Aorta (tissue), 5 donors: ENCODE results near the gene QDPR. TPM values are rescaled to one million over a fixed set of nuclear protein-coding genes. Genes with fewer than 3 reads are reported as not detected.
"Not testable (repeated sequence)": the region's sequence is repeated elsewhere in the genome, so short reads cannot be mapped to it uniquely, and the experiment has no call there.

Source experiments
- ATAC-seq: fragments of 200-7000 bp; cut with Tn5 transposase; one replicate; pipeline ENCODE4 v1.9.1; 2022; ENCODE audit warnings: moderate library complexity; ENCODE audit not compliant: low FRiP score
- DNase-seq, 2 donors: peaks; one replicate each; pipeline ENCODE4 v3.0.0-alpha.2; 2020
- H3K27ac ChIP-seq, 2 donors: one replicate each; pipeline ENCODE4 v1.5.1; 2013; ENCODE audit warnings: low read length in 2 of 2, mild to moderate bottlenecking in 2 of 2, moderate library complexity in 2 of 2, control low read depth in 1 of 2, inconsistent platforms in 1 of 2, low read depth in 1 of 2
- H3K27me3 ChIP-seq, 2 donors: one replicate each; pipeline ENCODE4 v1.6.1; 2013; ENCODE audit warnings: control low read depth in 1 of 2, low read length in 1 of 2, mild to moderate bottlenecking in 1 of 2, moderate library complexity in 1 of 2; ENCODE audit not compliant: insufficient read depth in 2 of 2, control insufficient read depth in 1 of 2
- H3K36me3 ChIP-seq, 2 donors: one replicate each; pipeline ENCODE4 v1.6.1; 2013; ENCODE audit warnings: control low read depth in 1 of 2, low read length in 1 of 2, mild to moderate bottlenecking in 1 of 2; ENCODE audit not compliant: insufficient read depth in 2 of 2, control insufficient read depth in 1 of 2
- H3K4me1 ChIP-seq, 2 donors: one replicate each; pipeline ENCODE4 v1.6.1; 2013; ENCODE audit warnings: low read length in 2 of 2, control low read depth in 1 of 2, mild to moderate bottlenecking in 1 of 2, moderate library complexity in 1 of 2; ENCODE audit not compliant: insufficient read depth in 2 of 2, control insufficient read depth in 1 of 2
- H3K4me3 ChIP-seq, 2 donors: one replicate each; pipeline ENCODE4 v1.5.1; 2013; ENCODE audit warnings: low read length in 2 of 2, control low read depth in 1 of 2, mild to moderate bottlenecking in 1 of 2
- H3K9me3 ChIP-seq: one replicate; pipeline ENCODE4 v1.6.1; 2013; ENCODE audit warnings: mild to moderate bottlenecking, low read length; ENCODE audit not compliant: control insufficient read depth
- WGBS, 2 donors: extraction: QIAGEN DNeasy Blood & Tissue Kit; methylation state at CpG; one replicate each; pipeline ENCODE4 v1.1.7; 2013; 5-methylcytosine and 5-hydroxymethylcytosine counted together
- intact Hi-C, 2 donors: fragments of 100-400 bp; cut with DNase I; formaldehyde crosslinking; loops; one replicate each; pipeline versions ENCODE4 v1.14.2 to v1.15.0; 2022
- polyA plus RNA-seq, 2 donors: library from polyadenylated mRNA; stranded (reverse); fragments of 200-250 nt; gene quantifications; one replicate each; pipeline ENCODE4 v1.2.3, GENCODE V29; 2013
- total RNA-seq, 2 donors: library from RNA; stranded (reverse); fragmentation: NEBNext Ultra II Directional; extraction: Animal tissue kit (Norgen Biotek cat#: 25700); gene quantifications; one replicate each; pipeline ENCODE4 v1.2.1, GENCODE V29; 2021
- donor health status: healthy with polysubstance abuse.
- donor health status: Bipolar disorder and iron deficiency.
- donor health status: DM: no; HTN: no; CAD: no.
- donor health status: DM: no; HTN: no; CAD: no.
- donor health status: DM: yes; HTN: yes; CAD: no.

QDPR gene
- total and polyA plus RNA-seq, 4 donors = 15.6 to 24.8 (median 22.2) TPM

DNA sequence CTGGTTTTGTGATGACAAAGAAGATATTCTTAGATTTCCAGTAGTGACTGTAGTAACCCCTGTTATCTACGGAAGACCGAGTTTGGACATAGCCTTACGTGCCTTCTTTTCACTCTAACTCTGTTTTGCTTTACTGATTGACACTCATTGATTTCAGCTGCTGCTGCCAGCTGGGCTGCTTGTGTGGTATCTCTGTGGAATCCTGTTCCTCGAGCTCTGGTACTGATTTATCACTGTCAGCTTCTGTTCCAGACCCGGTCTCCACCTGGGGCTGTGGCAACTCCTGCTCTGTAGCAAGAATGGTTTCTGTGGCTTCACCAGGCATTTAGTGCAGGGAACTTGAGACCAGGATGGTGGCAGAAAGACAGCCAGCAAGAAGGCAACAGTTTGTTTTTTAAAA lies 40.5 kb upstream of the QDPR start:
- Histone ChIP-seq H3K4me3 (no peak overlapping the region), H3K9me3 (no peaks in the 10 kb centered on the region), H3K27ac (no peak overlapping the region), H3K4me1 (no peaks in the 10 kb centered on the region), H3K27me3 (no peaks in the 10 kb centered on the region), H3K36me3 (no peaks in the 10 kb centered on the region)
- WGBS, 2 donors = 29 to 35% methylated on average over 5 of the region's 5 CpGs
- no peak for DNase-seq
- intact Hi-C loops = no loop called here
- ATAC-seq = no peak

DNA sequence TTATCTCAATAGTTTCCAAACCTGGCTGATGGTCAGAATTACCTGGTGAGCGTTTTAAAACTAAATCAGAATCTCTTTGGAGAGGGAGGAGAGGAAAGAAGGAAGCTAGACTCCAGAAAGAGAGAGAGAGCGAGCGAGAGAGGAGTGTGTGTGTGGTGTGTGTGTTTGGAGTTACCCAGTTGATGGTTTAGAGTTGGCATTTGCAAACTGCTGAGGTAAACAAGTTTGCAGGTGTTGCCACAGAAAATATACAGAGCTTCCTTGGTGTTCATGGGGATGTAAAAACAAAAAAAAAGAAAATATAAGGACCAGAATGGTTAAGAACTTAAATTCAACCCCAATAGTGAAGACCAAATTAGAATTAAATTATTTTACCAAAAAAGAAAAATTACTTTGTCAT lies 38.7 kb upstream of the QDPR start:
- DNase-seq = no peak
- 88 to 91% methylated on average over 3 of the region's 3 CpGs for WGBS, 2 donors
- H3K9me3 ChIP-seq = no peaks in the 10 kb centered on the region
- H3K4me1 ChIP-seq = no peaks in the 10 kb centered on the region
- no peak overlapping the region for H3K27ac ChIP-seq
- H3K27me3 ChIP-seq = no peaks in the 10 kb centered on the region
- no peaks in the 10 kb centered on the region for H3K36me3 ChIP-seq
- intact Hi-C loops = no loop called here
- no peak overlapping the region for H3K4me3 ChIP-seq
- no peak for ATAC-seq

DNA sequence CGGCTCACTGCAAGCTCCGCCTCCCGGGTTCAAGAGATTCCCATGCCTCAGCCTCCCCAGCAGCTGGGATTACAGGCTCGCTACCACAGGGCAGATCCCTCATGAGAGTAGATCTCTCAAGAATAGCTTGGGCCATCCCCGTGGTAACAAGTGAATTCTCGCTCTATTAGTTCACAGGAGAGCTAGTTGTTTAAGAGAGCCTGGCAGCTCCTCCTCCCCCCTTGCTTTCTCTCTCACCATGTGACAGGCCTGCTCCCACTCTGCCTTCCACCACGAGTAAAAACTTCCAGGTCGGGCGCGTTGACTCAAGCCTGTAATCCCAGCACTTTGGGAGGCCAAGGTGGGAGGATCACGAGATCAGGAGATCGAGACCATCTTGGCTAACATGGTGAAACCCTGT lies 34.8 kb upstream of the QDPR start:
- intact Hi-C loops = loop anchor here (5.0 to 10.0 kb wide), 3 partner anchors 266 to 1048 kb away; partner anchors contain the start of genes DCAF16 (in 1 of the 2) and NCAPG (in 1 of the 2)
- H3K4me3 ChIP-seq = no peak overlapping the region
- H3K36me3 ChIP-seq = no peaks in the 10 kb centered on the region
- ATAC-seq (no peak), DNase-seq (no peak)
- peaks cover 0 to 1% of the 10 kb centered on the region in 2 donors for H3K27me3 ChIP-seq
- no peak overlapping the region for H3K27ac ChIP-seq
- 73 to 79% methylated on average over 12 of the region's 12 CpGs for whole genome bisulfite sequencing, 2 donors
- no peaks in the 10 kb centered on the region for H3K4me1 ChIP-seq
- H3K9me3 ChIP-seq = no peaks in the 10 kb centered on the region

DNA sequence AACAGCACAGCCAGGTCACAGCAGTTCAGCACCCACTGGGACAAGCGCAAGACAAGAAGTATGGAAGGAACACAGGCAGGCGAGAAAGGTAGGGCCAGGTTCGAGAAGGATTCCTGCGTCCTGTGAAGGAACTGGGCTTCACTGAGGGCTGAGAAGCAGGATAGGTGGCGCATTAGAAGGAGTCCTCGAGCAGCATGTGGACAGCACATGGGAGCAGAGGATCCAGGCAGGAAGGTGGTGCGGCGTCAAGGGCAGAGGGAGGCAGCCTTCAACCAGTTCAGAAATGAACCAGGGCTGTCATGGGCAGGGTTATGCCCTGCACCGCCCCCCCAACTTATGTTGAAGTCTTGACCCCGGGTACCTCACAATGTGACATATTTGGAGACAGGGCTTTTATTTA lies 34.3 kb upstream of the QDPR start:
- no peaks in the 10 kb centered on the region for H3K36me3 ChIP-seq
- ATAC-seq (no peak), DNase-seq (no peak)
- intact Hi-C loops = loop anchor here (5.0 to 10.0 kb wide), 3 partner anchors 266 to 1049 kb away; partner anchors contain the start of genes DCAF16 (in 1 of the 2) and NCAPG (in 1 of the 2)
- no peaks in the 10 kb centered on the region for H3K9me3 ChIP-seq
- WGBS, 2 donors = 80 to 83% methylated on average over 10 of the region's 10 CpGs
- no peak overlapping the region for H3K27ac ChIP-seq
- H3K27me3 ChIP-seq = peaks cover 0 to 1% of the 10 kb centered on the region in 2 donors
- H3K4me1 ChIP-seq = no peaks in the 10 kb centered on the region
- no peak overlapping the region for H3K4me3 ChIP-seq

DNA sequence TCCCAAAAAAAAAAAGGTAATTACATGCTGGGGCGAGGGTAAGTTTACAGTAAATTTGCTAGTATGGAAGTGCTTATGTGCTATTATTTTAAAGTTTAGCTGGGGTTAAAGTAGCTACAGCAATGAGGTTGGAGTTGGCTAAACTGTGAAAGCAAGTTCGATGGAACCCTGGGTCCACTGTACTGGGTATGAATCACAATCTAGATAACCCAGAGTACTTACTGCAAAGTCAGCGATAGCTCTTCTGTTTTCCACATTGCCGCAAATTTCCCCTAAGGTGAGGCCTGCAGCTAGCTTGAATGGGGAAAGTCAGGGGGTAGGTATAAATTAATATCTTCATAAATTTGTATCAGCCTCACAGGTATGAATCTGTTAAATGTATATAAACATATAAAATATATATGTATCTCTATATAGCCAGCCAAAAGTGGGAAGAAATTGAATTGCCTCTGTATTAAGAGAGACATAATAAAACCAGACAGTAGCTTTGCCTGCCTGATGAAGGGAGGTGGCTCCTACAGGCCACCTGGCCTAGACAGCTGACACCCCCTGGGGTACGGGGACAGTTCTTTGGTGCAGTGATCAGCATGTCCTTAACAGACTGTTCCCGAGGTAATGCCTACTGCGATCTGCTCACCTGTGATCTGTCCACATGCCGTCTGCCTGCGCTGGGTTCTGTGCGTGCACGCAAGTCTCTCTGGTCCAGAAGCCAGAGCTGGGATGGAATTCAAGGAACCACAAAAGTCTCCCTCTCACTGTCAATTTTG lies 33.7 kb upstream of the QDPR start:
- ATAC-seq = no peak
- Histone ChIP-seq H3K4me1 (no peaks in the 10 kb centered on the region), H3K27ac (no peak overlapping the region), H3K36me3 (no peaks in the 10 kb centered on the region), H3K9me3 (no peaks in the 10 kb centered on the region), H3K4me3 (no peak overlapping the region), H3K27me3 (peaks cover 0 to 1% of the 10 kb centered on the region in 2 donors)
- 66 to 70% methylated on average over 11 of the region's 11 CpGs for WGBS, 2 donors
- no peak for DNase-seq
- intact Hi-C loops = loop anchor here (5.0 to 10.0 kb wide), 3 partner anchors 267 to 1049 kb away; partner anchors contain the start of genes DCAF16 (in 1 of the 2) and NCAPG (in 1 of the 2)

DNA sequence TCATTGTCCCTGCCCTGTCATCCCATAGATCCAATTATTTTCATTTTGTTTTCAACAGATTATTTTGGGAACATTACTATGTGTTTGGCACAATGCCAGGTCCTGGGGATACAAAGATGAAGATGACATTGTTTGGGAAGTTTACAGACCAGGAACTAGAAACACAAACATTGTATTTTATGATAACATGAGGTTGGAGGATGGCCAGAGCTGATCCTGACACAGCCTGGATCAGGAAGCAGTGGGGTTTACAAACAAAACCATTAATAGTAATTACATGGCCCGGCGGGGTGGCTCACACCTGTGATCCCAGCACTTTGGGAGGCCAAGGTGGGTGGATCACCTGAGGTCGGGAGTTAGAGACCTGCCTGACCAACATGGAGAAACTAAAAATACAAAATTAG lies 32.9 kb upstream of the QDPR start:
- Histone ChIP-seq H3K4me1 (no peaks in the 10 kb centered on the region), H3K27me3 (peaks cover 0 to 1% of the 10 kb centered on the region in 2 donors), H3K36me3 (no peaks in the 10 kb centered on the region), H3K9me3 (no peaks in the 10 kb centered on the region), H3K4me3 (no peak overlapping the region), H3K27ac (no peak overlapping the region)
- intact Hi-C loops = loop anchor here (5.0 to 10.0 kb wide), 3 partner anchors 267 to 1050 kb away; partner anchors contain the start of genes DCAF16 (in 1 of the 2) and NCAPG (in 1 of the 2)
- ATAC-seq (no peak), DNase-seq (no peak)
- 53 to 64% methylated on average over 3 of the region's 3 CpGs for WGBS, 2 donors

DNA sequence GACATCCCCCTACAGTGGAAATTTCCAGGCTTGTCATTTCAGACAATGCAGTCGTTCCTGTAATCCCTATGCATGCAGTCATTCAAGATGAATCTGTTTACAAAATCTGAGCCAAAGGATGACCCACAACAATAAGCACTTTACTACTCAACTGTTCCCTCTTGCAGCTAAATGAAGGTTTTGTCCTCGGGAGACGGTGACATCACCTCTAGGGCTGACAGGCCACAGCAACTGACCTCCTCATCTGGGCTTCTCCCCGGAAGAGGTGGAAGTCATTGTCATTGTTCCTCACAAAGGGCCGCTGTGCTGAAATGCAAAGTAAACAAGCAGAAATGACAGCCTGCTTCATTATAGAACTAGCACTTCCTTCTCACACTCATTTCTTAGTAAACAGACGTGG lies 32.3 kb upstream of the QDPR start:
- Histone ChIP-seq H3K27ac (no peak overlapping the region), H3K4me1 (no peaks in the 10 kb centered on the region), H3K9me3 (no peaks in the 10 kb centered on the region), H3K36me3 (no peaks in the 10 kb centered on the region), H3K27me3 (peaks cover 0 to 1% of the 10 kb centered on the region in 2 donors), H3K4me3 (no peak overlapping the region)
- 43 to 47% methylated on average over 6 of the region's 6 CpGs for WGBS, 2 donors
- ATAC-seq = no peak
- DNase-seq = no peak
- intact Hi-C loops = loop anchor here in 1 of 2 donors (10.0 kb wide), 1 partner anchor 1051 kb away; no protein-coding TSS in a partner anchor

DNA sequence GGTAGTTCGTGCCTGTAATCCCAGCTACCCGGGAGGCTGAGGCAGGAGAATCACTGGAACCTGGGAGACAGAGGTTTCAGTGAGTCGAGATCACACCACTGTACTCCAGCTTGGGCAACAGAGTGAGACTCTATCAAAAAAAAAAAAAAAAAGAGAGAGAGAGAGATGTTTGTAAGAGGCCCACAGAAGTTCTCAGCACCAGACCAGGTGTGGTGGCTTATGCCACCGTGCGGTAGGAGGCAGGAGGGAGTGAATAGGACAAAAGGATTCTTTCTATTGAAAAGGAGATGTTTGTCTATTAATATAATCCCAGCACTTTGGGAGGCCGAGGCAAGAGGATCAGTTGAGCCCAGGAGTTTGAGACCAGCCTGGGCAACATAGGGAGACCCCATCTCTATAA lies 25.2 kb upstream of the QDPR start:
- H3K27ac ChIP-seq, H3K27me3 ChIP-seq, H3K4me3 ChIP-seq, DNase-seq, H3K36me3 ChIP-seq, intact Hi-C loops, H3K9me3 ChIP-seq, H3K4me1 ChIP-seq, ATAC-seq: not testable (repeated sequence)
- WGBS, 2 donors = 90 to 93% methylated on average over 6 of the region's 6 CpGs

DNA sequence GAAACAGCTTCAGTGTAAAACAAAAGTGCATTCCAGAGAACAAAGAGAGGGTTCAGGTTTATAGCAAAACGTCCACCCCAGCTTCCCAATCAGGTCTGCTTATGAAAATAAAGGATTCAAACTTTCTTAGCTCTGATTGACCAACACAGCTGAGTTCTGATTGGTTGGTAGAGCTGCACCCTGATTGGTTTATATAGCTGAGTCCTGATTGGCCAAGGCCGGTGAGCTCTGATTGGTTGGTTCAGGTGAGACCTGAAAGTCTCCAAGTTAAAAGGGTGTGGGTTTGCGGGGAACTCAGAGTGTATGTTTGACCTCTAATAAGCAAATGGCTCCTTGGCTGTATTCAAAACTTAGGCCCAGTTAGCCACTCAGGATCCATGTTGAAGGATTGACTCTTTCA lies 24.0 kb upstream of the QDPR start:
- Histone ChIP-seq H3K27ac (no peak overlapping the region), H3K4me3 (no peak overlapping the region), H3K27me3 (no peaks in the 10 kb centered on the region), H3K9me3 (no peaks in the 10 kb centered on the region), H3K4me1 (no peaks in the 10 kb centered on the region), H3K36me3 (no peaks in the 10 kb centered on the region)
- no peak for DNase-seq
- no peak for ATAC-seq
- intact Hi-C loops = no loop called here
- WGBS, 2 donors = 80 to 84% methylated on average over 3 of the region's 3 CpGs
